Activated naive CD8-positive, alpha-beta T cell treated with anti-CD3 and anti-CD28 coated beads, Interleukin-2, amount 10 ng/mL, durations not matched to agents 7 days and 5 days (primary cell): ENCODE results near the gene AP5B1. TPM values are rescaled to one million over a fixed set of nuclear protein-coding genes. Genes with fewer than 3 reads are reported as not detected.

Source experiments
- ATAC-seq: fragments of 150-1000 bp; cut with Tn5 transposase; one replicate; pipeline ENCODE4 v1.10.0; 2021; ENCODE audit warnings: low read depth, moderate library complexity
- POLR2A ChIA-PET: fragments of 350-600 bp; sonication (Branson Sonifier 250); formaldehyde crosslinking; loops from one replicate; lab custom pipeline; 2021; ENCODE audit warnings: antibody characterized with exemption; lab: Charles Lee
- DNase-seq: peaks from one replicate; pipeline ENCODE4 v3.0.0; 2021
- H3K27ac Mint-ChIP-seq: one replicate; pipeline ENCODE4 v1.8.0; 2022; ENCODE audit warnings: mild to moderate bottlenecking, mixed read lengths
- H3K27me3 Mint-ChIP-seq: one replicate; pipeline ENCODE4 v1.8.0; 2022; ENCODE audit warnings: mild to moderate bottlenecking, moderate library complexity, mixed read lengths
- H3K36me3 Mint-ChIP-seq: one replicate; pipeline ENCODE4 v1.8.0; 2021; ENCODE audit warnings: mild to moderate bottlenecking, mixed read lengths
- H3K4me1 Mint-ChIP-seq: one replicate; pipeline ENCODE4 v1.8.0; 2021; ENCODE audit warnings: mixed read lengths
- H3K4me3 Mint-ChIP-seq: one replicate; pipeline ENCODE4 v1.8.0; 2022; ENCODE audit warnings: mild to moderate bottlenecking, moderate library complexity, mixed read lengths
- H3K9me3 Mint-ChIP-seq: one replicate; pipeline ENCODE4 v1.8.0; 2021; ENCODE audit warnings: mixed read lengths
- total RNA-seq, 2 experiments: library from RNA; stranded (reverse); gene quantifications; one replicate each; pipeline ENCODE4 v1.2.3, GENCODE V29; 2021

Gene AP5B1
- total RNA-seq, 2 experiments from 2014 or later, result 27.9 to 29.0 TPM

DNA sequence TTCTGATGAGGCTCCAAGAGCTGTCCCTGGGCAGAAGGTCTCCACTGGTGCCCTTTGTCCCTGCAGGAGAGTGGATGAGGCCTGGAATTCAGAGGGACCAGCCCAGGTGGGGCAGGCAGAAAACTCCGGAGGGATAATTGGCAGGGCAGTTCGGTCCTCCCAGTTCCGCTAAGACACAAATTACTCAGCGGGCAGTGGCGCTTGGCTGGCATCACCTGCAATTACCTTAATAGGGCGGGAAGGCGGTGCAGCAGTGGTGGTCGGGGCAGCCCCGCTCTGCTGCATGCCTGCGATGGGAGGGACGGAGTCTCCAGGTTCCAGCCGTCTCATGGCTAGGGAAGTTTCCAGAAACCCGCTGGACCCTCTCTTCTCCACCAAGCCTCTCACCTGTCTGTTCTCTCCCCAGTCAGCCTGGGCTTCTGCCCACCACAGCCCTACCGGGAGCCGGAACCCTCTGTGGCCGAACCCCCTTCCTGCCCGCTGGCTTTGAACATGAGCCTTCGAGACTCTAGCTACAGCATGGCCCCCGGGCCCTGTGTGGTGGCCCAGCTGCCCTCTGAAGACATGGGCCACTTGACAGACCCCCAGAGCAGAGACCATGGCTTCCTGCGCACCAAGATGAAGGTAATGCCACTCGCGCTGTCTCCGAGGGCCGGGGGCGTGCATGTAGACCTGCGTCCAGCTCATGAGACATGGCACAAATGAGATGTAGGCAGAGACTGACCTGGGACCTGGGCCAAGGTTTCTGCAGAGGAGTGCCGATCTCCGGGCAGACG is 13.0 kb upstream of the AP5B1 start:
- peaks cover 22% of the 10 kb centered on the region for H3K4me1 Mint-ChIP-seq
- no peaks in the 10 kb centered on the region for H3K9me3 Mint-ChIP-seq
- POLR2A ChIA-PET, result no interaction called here
- H3K27me3 Mint-ChIP-seq, result peaks cover 16% of the 10 kb centered on the region
- H3K27ac Mint-ChIP-seq, result no peak overlapping the region
- ATAC-seq (no peak), DNase-seq (no peak)
- H3K36me3 Mint-ChIP-seq, result no peaks in the 10 kb centered on the region
- H3K4me3 Mint-ChIP-seq, result no peak overlapping the region

- H3K27ac Mint-ChIP-seq, result no peak overlapping the region
- ATAC-seq (no peak), DNase-seq (no peak)
- H3K27me3 Mint-ChIP-seq, result peaks cover 21% of the 10 kb centered on the region
- no peak overlapping the region for H3K4me3 Mint-ChIP-seq
- POLR2A ChIA-PET, result no interaction called here
- H3K4me1 Mint-ChIP-seq, result peaks cover 19% of the 10 kb centered on the region
- no peaks in the 10 kb centered on the region for H3K9me3 Mint-ChIP-seq
- H3K36me3 Mint-ChIP-seq, result no peaks in the 10 kb centered on the region
Measured at GRCh38 chr11:65793144-65793581, 12.4 kb upstream of the AP5B1 start.

DNA sequence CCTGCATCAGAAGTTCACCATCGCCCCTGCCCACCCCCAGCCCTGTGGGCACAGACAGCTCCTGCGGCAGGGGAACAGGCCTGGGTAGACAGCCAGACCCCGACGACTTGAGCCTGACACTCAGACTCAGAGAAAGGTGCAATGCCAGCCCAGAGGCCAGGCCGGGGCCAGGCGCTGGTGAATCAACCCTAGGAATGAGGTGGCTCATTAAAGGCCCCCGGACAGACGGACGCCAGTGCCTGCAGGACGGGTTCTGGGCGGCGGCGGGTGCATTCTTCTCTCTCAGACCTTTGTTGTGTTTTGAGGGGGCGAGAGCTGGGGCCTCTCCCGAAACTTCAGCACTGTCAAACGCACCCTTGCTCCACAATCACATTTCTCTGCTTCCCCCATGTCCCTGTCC is 11.7 kb upstream of the AP5B1 start:
- H3K27me3 Mint-ChIP-seq, result peaks cover 24% of the 10 kb centered on the region
- H3K4me3 Mint-ChIP-seq, result no peak overlapping the region
- no peaks in the 10 kb centered on the region for H3K9me3 Mint-ChIP-seq
- no peak for DNase-seq
- POLR2A ChIA-PET, result interaction anchor here (1.0 to 3.2 kb wide), 3 partner anchors 12 to 98 kb away, joined by 4 to 15 read pairs (median 7); partner anchors contain the start of genes AP5B1 and CCDC85B
- H3K27ac Mint-ChIP-seq, result peak overlapping the region; percentile 78
- peaks cover 1% of the 10 kb centered on the region for H3K36me3 Mint-ChIP-seq
- no peak for ATAC-seq
- peaks cover 22% of the 10 kb centered on the region for H3K4me1 Mint-ChIP-seq

GRCh38 chr11:65791719-65792213 is 11.0 kb upstream of the AP5B1 start:
- POLR2A ChIA-PET, result interaction anchor here (0.9 to 3.2 kb wide), 5 partner anchors 10 to 98 kb away, joined by 3 to 15 read pairs (median 4); partner anchors contain the start of genes AP5B1 and CCDC85B
- H3K36me3 Mint-ChIP-seq, result peaks cover 1% of the 10 kb centered on the region
- H3K4me3 Mint-ChIP-seq, result peak overlapping the region; percentile 30
- DNase-seq (peak; percentile 61), ATAC-seq (peak; percentile 95)
- peaks cover 28% of the 10 kb centered on the region for H3K27me3 Mint-ChIP-seq
- H3K9me3 Mint-ChIP-seq, result no peaks in the 10 kb centered on the region
- H3K27ac Mint-ChIP-seq, result peak overlapping the region; percentile 78
- peaks cover 24% of the 10 kb centered on the region for H3K4me1 Mint-ChIP-seq

DNA sequence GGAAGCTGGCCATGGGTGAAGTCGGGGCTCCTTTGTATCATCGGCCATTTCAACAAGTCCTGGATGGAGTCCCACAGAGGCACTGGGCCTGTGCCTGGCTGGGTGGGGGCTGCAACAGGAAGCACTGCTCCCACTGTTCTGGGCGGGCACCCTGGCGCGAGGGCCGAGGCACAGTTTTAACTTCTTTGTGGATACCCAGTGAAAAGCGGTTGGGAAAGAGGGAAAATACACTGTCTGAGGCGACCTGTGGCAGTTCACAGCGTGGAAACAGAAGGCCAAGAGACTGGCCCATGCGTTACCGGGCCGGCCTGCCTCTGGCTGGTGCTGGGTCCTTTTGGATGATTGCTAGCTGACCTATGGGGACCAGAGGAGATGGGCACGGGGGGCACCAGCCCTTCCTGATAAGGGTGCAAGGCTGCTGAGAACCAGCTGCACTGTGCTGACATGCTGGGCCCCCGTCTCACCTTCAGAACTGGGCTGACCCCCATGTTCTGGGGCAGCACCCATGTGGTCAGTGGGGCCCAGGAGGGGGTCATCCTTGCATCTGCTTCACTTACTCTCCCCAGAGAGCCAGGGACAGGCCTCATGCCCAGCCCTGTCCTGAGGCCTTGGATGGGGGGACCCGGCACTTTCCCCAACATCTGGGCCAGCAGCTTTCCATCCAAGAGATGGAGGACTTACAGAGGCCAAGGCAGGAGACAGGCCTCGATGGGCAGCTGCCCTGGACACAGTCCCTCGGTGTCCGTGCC is 10.3 kb upstream of the AP5B1 start:
- peak overlapping the region; percentile 68 for H3K27ac Mint-ChIP-seq
- POLR2A ChIA-PET, result interaction anchor here (0.8 to 3.2 kb wide), 5 partner anchors 11 to 99 kb away, joined by 3 to 15 read pairs (median 4); partner anchors contain the start of genes AP5B1 and CCDC85B
- H3K4me1 Mint-ChIP-seq, result peaks cover 21% of the 10 kb centered on the region
- H3K27me3 Mint-ChIP-seq, result peaks cover 30% of the 10 kb centered on the region
- H3K4me3 Mint-ChIP-seq, result no peak overlapping the region
- peaks cover 1% of the 10 kb centered on the region for H3K36me3 Mint-ChIP-seq
- no peaks in the 10 kb centered on the region for H3K9me3 Mint-ChIP-seq
- ATAC-seq (no peak), DNase-seq (no peak)

DNA sequence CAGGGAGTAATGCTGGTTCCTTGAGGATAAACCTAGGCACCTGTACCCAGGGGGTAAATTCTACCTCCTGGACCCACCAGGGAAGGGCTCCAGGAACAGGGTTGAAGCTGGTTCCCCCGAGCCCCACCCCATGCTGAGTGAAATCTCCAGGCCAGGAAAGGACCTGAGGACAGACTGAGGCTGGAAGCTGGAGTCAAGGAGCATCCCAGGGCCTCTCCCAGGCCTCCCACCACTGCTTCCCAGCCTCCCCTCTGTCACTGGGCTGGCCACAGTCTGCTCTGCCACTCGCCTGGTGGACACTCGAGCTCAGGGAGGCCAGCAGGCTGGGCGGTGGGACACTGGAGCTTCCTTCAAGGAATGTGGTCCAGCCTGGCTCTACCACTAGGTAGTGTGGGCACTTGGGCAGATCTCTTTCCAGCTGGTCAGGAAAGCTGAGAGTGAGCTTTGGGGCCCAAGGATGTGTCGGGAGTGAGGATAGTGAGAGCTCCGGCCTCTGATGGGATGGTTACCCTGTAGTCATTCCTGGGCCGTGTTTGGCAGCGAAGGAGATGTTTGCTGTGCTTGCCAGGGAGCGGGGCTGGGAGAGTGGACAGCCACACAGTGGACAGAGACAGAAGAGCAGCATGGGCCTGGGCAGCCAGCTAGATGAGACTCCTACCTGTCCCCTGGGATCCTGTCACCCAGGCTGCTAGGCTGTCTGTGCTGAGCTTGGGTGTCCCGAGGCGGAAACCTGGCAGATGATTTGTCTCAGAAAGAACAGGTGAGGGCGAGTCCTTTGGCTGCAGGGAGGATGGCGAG is 9.5 kb upstream of the AP5B1 start:
- no peak for ATAC-seq
- Mint-ChIP-seq H3K27ac (peak overlapping the region; percentile 68), H3K4me3 (no peak overlapping the region), H3K4me1 (peaks cover 21% of the 10 kb centered on the region), H3K9me3 (no peaks in the 10 kb centered on the region), H3K36me3 (peaks cover 1% of the 10 kb centered on the region), H3K27me3 (peaks cover 37% of the 10 kb centered on the region)
- DNase-seq, result no peak
- POLR2A ChIA-PET, result interaction anchor here (0.8 to 3.2 kb wide), 2 partner anchors 10 to 14 kb away, joined by 3 to 15 read pairs; partner anchors contain the start of gene AP5B1

DNA sequence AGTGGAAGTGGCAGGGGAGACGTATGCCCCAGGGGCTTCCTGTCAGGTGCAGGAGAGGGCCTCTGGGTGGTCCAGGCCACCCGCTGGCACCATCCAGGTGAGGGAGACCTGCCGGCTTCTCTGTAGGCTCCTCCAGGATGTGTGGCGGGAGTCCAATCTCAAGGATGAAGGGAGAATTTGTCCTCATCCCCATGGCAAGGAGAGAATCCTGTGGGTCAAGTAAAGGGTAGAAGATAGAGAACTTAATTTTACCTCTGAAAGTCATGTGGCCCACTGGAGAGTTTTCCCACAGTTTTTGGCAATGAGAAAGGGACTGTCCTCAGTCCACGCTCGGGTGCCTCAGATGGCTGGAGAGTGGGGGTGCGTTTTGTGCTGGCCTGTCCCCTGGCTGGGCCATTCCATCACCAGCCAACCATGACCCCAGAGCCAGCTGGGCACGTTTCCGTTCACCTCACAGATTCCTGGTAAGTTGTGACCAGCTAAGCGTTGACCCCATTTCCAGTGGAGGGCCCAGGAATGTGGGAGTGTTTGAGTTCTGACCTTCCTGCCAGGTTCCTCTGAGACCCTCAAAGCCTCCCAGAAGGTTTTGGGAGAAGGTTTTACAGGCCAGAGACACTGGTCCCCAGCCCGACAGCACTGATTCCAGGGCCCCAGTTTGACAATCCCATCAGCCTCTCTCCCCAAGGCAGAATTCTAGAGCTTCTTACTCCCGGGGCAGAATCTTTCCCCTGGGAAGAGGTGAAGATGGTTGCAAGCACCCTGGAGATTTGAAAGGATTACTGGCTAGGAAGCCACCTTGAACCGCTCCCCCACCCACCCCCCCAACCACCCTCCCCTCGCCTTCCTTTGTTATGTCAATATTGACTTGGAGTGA is 8.7 kb upstream of the AP5B1 start:
- H3K36me3 Mint-ChIP-seq, result peaks cover 3% of the 10 kb centered on the region
- ATAC-seq (no peak), DNase-seq (no peak)
- POLR2A ChIA-PET, result interaction anchor here (3.2 kb wide), 1 partner anchor 9 kb away, joined by 15 read pairs; the partner anchor contains the start of gene AP5B1
- H3K27ac Mint-ChIP-seq, result no peak overlapping the region
- peaks cover 40% of the 10 kb centered on the region for H3K27me3 Mint-ChIP-seq
- H3K4me3 Mint-ChIP-seq, result no peak overlapping the region
- no peaks in the 10 kb centered on the region for H3K9me3 Mint-ChIP-seq
- peaks cover 26% of the 10 kb centered on the region for H3K4me1 Mint-ChIP-seq

- H3K27me3 Mint-ChIP-seq, result peaks cover 40% of the 10 kb centered on the region
- POLR2A ChIA-PET, result no interaction called here
- no peak for ATAC-seq
- DNase-seq, result no peak
- no peak overlapping the region for H3K27ac Mint-ChIP-seq
- H3K4me1 Mint-ChIP-seq, result peaks cover 28% of the 10 kb centered on the region
- H3K4me3 Mint-ChIP-seq, result no peak overlapping the region
- no peaks in the 10 kb centered on the region for H3K9me3 Mint-ChIP-seq
- peaks cover 3% of the 10 kb centered on the region for H3K36me3 Mint-ChIP-seq
Measured at GRCh38 chr11:65788821-65789220, 8.0 kb upstream of the AP5B1 start.

GRCh38 chr11:65787649-65788622 is 7.2 kb upstream of the AP5B1 start:
- POLR2A ChIA-PET, result no interaction called here
- Mint-ChIP-seq H3K4me3 (peak overlapping the region; percentile 84), H3K9me3 (no peaks in the 10 kb centered on the region), H3K27ac (no peak overlapping the region), H3K4me1 (peaks cover 32% of the 10 kb centered on the region), H3K36me3 (peaks cover 3% of the 10 kb centered on the region), H3K27me3 (peaks cover 40% of the 10 kb centered on the region)
- ATAC-seq (no peak), DNase-seq (no peak)

DNA sequence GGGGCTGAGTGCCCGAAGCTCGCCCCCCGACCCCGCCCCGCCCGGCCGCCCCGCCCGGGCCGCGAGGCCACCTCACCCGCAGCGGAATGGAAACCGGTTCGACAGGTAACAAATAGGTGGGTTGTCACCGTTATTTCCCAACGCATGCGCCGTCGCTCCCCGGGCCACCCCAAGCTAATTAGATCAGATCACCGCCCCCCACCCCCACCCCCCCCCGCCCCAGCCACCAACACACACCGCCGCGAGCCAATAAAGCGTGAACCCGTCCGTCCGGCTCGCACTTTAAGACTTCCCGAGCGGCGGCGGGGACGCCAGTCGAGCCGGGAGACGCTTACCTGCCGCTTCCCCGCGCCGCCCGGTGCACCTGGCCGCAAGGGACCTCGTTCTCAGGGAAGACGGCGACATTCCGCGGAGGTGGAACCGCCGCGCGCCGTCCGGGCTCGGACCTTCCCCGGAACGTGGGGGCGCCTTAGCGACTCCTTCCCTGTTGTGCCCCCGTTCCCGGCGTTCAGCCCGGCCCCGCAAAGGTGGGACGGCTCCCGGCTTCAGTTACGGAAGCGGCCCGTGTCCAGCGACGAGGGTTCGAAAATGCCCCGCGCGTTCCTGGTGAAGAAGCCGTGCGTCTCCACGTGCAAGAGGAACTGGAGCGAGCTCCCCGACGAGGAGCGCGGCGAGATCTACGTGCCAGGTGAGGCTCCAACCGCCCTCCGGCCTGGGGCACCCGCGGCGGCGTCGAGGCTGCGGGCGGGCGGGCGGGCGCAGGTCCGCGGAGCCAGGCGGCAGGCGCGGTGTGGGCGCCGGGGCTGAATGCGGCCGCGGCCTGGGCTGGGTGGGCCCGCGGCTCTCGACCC is 6.2 kb upstream of the AP5B1 start, which contains the start of gene OVOL1:
Gene OVOL1 (plus strand): TSS at position 278 of the 851 bp plus-strand sequence. CDS start 311 bp downstream, at position 589.
- no peak for ATAC-seq
- Mint-ChIP-seq H3K36me3 (peaks cover 3% of the 10 kb centered on the region), H3K27me3 (peaks cover 40% of the 10 kb centered on the region), H3K9me3 (no peaks in the 10 kb centered on the region), H3K27ac (peak within 1 kb of the TSS; percentile 38), H3K4me1 (peaks cover 31% of the 10 kb centered on the region), H3K4me3 (peak within 1 kb of the TSS; percentile 84)
- no peak for DNase-seq
- POLR2A ChIA-PET, result no interaction called here
